Gastroesophageal sphincter (tissue), 4 donors: ENCODE data around the gene PSMD1. TPM values are rescaled to one million over a fixed set of nuclear protein-coding genes. Genes with fewer than 3 reads are reported as not detected.
"Not testable (repeated sequence)": the region's sequence is repeated elsewhere in the genome, so short reads cannot be mapped to it uniquely, and the experiment has no call there.

Experiments
- ATAC-seq: fragments of 150-250 bp; one replicate; pipeline ENCODE4 v1.9.1; 2016; ENCODE audit warnings: mild to moderate bottlenecking, moderate library complexity
- H3K27ac ChIP-seq, 4 donors: fragments of 200-600 bp; sonication (generic) in 3 of 4; 1 replicate in 3 of 4; 2 replicates in 1 of 4; pipeline ENCODE4 v1.5.1; 2016 to 2019
- H3K27me3 ChIP-seq: fragments of 200-600 bp; sonication (generic); one replicate; pipeline ENCODE4 v1.5.1; 2019
- H3K36me3 ChIP-seq, 2 donors: fragments of 200-600 bp; sonication (generic); one replicate each; pipeline ENCODE4 v1.5.1; 2019; ENCODE audit warnings: control low read depth in 1 of 2
- H3K4me1 ChIP-seq, 3 donors: fragments of 200-600 bp; sonication (generic); 1 replicate in 2 of 3; 2 replicates in 1 of 3; pipeline ENCODE4 v1.5.1; 2016 to 2019; ENCODE audit warnings: control low read depth in 2 of 3
- H3K4me3 ChIP-seq, 2 donors: fragments of 200-600 bp; sonication (generic); one replicate each; pipeline ENCODE4 v1.5.1; 2019; ENCODE audit warnings: mild to moderate bottlenecking in 1 of 2, moderate library complexity in 1 of 2
- H3K9me3 ChIP-seq, 3 donors: fragments of 200-600 bp; sonication (generic); one replicate each; pipeline ENCODE4 v1.5.1; 2017 to 2019; ENCODE audit warnings: control low read depth in 2 of 3
- EP300 ChIP-seq: sonication (generic); formaldehyde crosslinking; IDR thresholded peaks from one replicate; pipeline ENCODE4 v1.6.1; 2017; ENCODE audit warnings: antibody characterized with exemption, mild to moderate bottlenecking
- POLR2A ChIP-seq, 2 donors: fragments of 450-650 bp; IDR thresholded peaks; one replicate each; pipeline ENCODE4 v1.6.1; 2017; ENCODE audit warnings: antibody characterized with exemption in 2 of 2, mild to moderate bottlenecking in 2 of 2, moderate library complexity in 1 of 2
- POLR2AphosphoS5 ChIP-seq: sonication (generic); formaldehyde crosslinking; IDR thresholded peaks from one replicate; pipeline ENCODE4 v1.6.1; 2017; ENCODE audit warnings: antibody characterized with exemption
- WGBS, 2 donors: methylation state at CpG; one replicate each; pipeline ENCODE4 v1.1.5; 2018; ENCODE audit warnings: low coverage in 1 of 2; 5-methylcytosine and 5-hydroxymethylcytosine counted together
- total RNA-seq, 4 donors: library from RNA; depleted of rRNA; stranded (reverse); fragments of >200 nt; gene quantifications; one replicate each; pipeline ENCODE4 v1.1.0, GENCODE V29; 2016
- TF ChIP-seq, protein P1 (sequence below), 4 experiments: fragments of 200-600 bp in 2 of 4; fragments of 450-650 bp in 2 of 4; sonication (generic) in 1 of 4; IDR thresholded peaks; one replicate each; pipeline ENCODE4 v1.5.1; 2017 to 2019; ENCODE audit warnings: antibody characterized with exemption in 4 of 4, mild to moderate bottlenecking in 2 of 4, moderate library complexity in 2 of 4

The PSMD1 gene
- total RNA-seq, 4 donors from 2014 or later, result 58.8 to 93.4 (median 65.9) TPM

DNA sequence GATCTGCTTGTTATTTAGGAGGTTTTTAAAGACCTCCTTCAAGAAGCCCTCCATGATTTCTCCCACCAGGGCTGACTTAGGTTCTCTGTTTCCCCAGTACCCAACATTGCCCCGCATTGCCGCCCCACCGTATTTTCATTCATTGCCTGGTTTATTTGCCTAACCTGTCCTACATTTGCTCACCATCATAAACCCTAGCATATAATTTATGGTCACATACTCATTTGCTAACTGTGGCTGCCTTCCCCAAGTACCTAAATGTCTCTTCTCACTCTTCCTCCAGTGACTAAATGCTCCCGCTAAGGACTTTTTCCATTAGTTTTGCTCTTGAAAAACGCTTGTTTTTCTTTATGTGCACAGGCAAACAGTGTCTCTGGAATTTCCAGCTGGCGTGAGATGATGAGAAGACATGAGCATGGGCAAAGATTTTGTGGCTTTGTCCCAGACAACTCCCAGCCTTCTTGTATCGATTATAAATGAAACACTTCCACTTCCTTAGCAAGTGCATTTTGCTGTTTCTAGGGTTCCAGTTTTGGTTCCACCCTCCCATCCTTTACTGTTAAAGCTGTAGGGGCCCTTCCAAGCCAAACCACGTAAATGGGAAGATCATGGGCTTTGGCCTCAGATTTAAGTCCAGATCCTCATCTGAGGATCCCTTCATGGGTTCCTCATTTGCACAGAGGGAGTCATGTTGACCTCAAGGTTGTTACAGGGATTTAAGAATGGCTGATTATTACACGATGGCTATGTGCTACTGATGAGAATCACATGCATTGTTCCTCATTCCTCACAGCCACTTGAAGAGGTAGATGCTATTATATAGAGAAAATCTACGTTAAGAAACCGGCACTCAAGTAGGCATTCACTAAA lies 120.7 kb downstream of the PSMD1 start:
- no peak for ATAC-seq
- no peak overlapping the region for H3K4me3 ChIP-seq
- WGBS, 2 donors, result 81 to 87% methylated on average over 10 to 11 of the region's 11 CpGs
- H3K36me3 ChIP-seq, result peaks cover 0 to 28% of the 10 kb centered on the region in 2 donors
- no peak overlapping the region for H3K27ac ChIP-seq
- H3K27me3 ChIP-seq, result no peaks in the 10 kb centered on the region
- H3K4me1 ChIP-seq, result peaks cover 0 to 17% (median 0%) of the 10 kb centered on the region in 3 donors
- no peaks in the 10 kb centered on the region for H3K9me3 ChIP-seq
- TF ChIP-seq, protein P1, sequence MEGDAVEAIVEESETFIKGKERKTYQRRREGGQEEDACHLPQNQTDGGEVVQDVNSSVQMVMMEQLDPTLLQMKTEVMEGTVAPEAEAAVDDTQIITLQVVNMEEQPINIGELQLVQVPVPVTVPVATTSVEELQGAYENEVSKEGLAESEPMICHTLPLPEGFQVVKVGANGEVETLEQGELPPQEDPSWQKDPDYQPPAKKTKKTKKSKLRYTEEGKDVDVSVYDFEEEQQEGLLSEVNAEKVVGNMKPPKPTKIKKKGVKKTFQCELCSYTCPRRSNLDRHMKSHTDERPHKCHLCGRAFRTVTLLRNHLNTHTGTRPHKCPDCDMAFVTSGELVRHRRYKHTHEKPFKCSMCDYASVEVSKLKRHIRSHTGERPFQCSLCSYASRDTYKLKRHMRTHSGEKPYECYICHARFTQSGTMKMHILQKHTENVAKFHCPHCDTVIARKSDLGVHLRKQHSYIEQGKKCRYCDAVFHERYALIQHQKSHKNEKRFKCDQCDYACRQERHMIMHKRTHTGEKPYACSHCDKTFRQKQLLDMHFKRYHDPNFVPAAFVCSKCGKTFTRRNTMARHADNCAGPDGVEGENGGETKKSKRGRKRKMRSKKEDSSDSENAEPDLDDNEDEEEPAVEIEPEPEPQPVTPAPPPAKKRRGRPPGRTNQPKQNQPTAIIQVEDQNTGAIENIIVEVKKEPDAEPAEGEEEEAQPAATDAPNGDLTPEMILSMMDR (IDR thresholded peaks at IDR 0.05), result no peak
- TF ChIP-seq POLR2AphosphoS5 (no peak), EP300 (no peak), POLR2A (IDR thresholded peaks at IDR 0.05) (no peak)

DNA sequence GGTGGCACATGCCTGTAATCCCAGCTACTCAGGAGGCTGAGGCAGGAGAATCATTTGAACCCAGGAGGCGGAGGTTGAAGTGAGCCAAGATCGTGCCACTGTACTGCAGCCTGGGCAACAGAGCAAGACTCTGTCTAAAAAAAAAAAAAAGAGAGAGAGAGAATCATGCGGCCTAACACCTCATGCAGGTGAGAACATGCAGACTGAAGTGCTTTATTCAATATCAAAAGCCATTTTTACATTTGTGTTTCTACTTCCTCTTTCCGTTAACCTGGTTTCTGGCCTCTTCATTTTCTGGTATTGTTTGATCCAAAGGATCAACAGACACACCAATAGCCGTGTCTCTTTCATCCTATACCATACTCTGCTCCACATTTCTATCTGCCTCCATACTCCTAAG lies 122.1 kb downstream of the PSMD1 start:
- Histone ChIP-seq H3K36me3 (peaks cover 0 to 18% of the 10 kb centered on the region in 2 donors), H3K4me1 (peaks cover 0 to 16% (median 0%) of the 10 kb centered on the region in 3 donors)
- H3K27me3 ChIP-seq, ATAC-seq, H3K9me3 ChIP-seq, H3K27ac ChIP-seq, H3K4me3 ChIP-seq: not testable (repeated sequence)
- WGBS, 2 donors, result 85 to 96% methylated on average over 4 to 5 of the region's 5 CpGs

DNA sequence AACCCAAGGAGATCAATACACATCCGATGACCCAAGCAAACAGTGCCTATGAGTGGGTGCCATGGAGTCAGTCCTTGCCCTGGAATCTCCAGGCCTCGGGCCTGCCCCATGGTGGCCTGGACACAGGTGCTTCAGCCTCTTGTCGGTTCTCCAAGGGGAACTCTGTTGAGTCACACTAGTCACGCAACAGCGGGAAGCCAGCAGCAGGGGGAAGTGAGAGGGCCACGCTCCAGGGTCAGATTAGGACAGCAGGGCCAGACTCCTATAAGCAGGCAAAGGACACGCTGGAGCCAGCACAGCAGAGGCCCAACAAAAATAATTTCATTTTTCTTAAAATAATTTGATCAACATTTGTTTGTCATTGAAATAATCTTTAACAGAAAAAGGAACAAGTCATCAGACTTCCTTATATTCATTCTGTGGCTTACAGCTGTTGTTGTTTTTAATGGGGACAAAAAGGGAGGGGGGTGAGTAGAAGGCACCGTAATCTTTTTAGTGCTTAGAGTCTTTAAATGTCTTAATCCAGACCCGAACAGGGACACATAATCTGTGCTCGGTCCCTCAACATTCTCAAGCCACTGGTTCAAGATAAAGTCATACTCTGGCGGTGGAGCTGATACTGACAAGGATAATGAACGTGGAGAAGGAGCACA lies 125.3 kb downstream of the PSMD1 start:
- 55 to 56% methylated on average over 3 to 8 of the region's 12 CpGs for WGBS, 2 donors
- Histone ChIP-seq H3K4me1 (peaks cover 0 to 23% (median 7%) of the 10 kb centered on the region in 3 donors), H3K27ac (peak overlapping the region in 1 of 4 donors; percentile 6)

DNA sequence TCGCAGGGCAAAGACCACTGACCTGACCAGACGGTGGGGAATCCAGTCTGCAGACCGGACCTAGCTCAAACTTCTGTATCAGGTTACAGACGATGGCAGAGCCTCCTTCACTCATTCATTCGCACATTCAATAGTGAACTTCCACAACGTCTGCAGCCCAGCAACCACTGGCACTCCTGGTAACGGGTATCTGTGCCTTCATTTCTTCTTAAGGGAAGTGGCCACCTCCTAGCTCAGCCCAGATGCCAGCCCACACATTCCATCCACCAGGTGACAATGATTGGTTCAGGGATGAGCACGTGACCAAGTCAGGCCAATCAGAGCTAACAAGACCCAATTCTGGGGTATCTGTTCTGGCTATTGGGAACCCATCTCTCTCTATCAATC lies 125.8 kb downstream of the PSMD1 start:
- Histone ChIP-seq H3K36me3 (no peaks in the 10 kb centered on the region), H3K27me3 (no peaks in the 10 kb centered on the region), H3K4me3 (no peak overlapping the region), H3K27ac (peak overlapping the region in 1 of 4 donors; percentile 6), H3K9me3 (no peaks in the 10 kb centered on the region), H3K4me1 (peaks cover 0 to 23% (median 7%) of the 10 kb centered on the region in 3 donors)
- 69 to 77% methylated on average over 6 to 7 of the region's 8 CpGs for WGBS, 2 donors
- no peak for ATAC-seq
- TF ChIP-seq, protein P1 (IDR thresholded peaks at IDR 0.05), result no peak
- TF ChIP-seq EP300 (no peak), POLR2A (IDR thresholded peaks at IDR 0.05) (no peak), POLR2AphosphoS5 (no peak)

More for the DNA sequence above, 125.3 kb downstream of the PSMD1 start:
- Histone ChIP-seq H3K4me3 (no peak overlapping the region), H3K27me3 (no peaks in the 10 kb centered on the region), H3K9me3 (no peaks in the 10 kb centered on the region), H3K36me3 (no peaks in the 10 kb centered on the region)
- peak; percentile 56 for ATAC-seq
- TF ChIP-seq POLR2AphosphoS5 (no peak), EP300 (no peak), POLR2A (IDR thresholded peaks at IDR 0.05) (no peak)
- TF ChIP-seq, protein P1 (IDR thresholded peaks at IDR 0.05), result no peak

DNA sequence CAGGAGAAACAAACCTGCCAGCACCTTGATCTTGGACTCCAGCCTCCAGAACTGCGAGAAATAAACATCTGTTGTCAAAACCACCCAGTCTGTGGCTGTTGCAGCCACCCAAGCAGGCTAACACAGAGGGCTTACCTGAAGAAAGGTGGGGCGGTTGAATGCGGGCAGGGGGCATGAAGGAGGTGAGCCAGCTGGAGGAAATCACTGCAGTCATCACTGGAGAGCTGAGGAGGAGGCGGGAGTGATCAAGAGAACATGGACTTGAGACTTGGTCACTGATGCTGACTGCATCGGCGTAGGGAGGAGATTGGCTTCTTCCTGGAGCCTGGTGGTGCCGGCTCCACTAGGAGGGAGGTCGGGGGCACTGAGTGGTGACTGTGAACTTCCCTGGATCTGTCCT lies 127.2 kb downstream of the PSMD1 start:
- Histone ChIP-seq H3K27me3 (no peaks in the 10 kb centered on the region), H3K36me3 (no peaks in the 10 kb centered on the region), H3K27ac (no peak overlapping the region), H3K9me3 (no peaks in the 10 kb centered on the region), H3K4me1 (peaks cover 0 to 25% (median 7%) of the 10 kb centered on the region in 3 donors), H3K4me3 (no peak overlapping the region)
- WGBS, 2 donors, result 88 to 96% methylated on average over 3 to 4 of the region's 8 CpGs
- no peak for ATAC-seq
- TF ChIP-seq, protein P1 (IDR thresholded peaks at IDR 0.05), result no peak
- TF ChIP-seq POLR2A (IDR thresholded peaks at IDR 0.05), result no peak
- TF ChIP-seq EP300, result no peak
- TF ChIP-seq POLR2AphosphoS5, result no peak
